Activated CD8-positive, alpha-beta memory T cell treated with anti-CD3 and anti-CD28 coated beads, Interleukin-2, amount 50 U/mL, for 24 hours (primary cell): ENCODE measurements around the gene MATCAP1.

Experiments used
- DNase-seq: peaks from one replicate; pipeline ENCODE4 v3.0.0-alpha.2; 2020; ENCODE audit errors: extremely low read depth

MATCAP1 gene

DNA sequence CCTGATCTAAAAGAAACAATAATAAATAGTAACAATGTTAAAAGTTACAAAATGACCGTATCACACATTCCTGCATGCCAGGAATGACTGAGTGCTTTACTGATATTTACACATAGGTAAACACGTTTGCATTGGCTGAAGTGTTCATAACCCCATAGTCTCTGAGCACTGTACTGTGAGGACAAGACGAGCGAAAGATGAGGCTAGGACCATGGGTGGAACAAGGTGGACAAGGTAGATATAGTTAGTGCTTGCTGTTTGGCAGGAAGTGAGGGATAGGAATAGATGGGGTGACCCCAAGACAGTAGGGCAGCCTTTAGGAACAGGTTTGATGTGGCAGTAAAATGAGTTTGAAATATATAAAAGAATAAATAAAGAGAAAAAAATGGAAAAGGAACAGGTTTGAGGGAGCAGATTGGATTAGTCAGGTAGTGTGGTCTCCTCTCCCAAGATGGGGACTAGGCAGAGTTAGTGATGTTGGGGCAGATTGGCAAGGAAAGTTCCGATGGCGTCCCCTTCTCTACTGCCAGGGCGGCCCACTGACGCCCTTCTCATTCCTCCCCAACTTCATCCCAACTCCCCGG, 7.7 kb upstream of the MATCAP1 start:
- DNase-seq, result no peak

DNA sequence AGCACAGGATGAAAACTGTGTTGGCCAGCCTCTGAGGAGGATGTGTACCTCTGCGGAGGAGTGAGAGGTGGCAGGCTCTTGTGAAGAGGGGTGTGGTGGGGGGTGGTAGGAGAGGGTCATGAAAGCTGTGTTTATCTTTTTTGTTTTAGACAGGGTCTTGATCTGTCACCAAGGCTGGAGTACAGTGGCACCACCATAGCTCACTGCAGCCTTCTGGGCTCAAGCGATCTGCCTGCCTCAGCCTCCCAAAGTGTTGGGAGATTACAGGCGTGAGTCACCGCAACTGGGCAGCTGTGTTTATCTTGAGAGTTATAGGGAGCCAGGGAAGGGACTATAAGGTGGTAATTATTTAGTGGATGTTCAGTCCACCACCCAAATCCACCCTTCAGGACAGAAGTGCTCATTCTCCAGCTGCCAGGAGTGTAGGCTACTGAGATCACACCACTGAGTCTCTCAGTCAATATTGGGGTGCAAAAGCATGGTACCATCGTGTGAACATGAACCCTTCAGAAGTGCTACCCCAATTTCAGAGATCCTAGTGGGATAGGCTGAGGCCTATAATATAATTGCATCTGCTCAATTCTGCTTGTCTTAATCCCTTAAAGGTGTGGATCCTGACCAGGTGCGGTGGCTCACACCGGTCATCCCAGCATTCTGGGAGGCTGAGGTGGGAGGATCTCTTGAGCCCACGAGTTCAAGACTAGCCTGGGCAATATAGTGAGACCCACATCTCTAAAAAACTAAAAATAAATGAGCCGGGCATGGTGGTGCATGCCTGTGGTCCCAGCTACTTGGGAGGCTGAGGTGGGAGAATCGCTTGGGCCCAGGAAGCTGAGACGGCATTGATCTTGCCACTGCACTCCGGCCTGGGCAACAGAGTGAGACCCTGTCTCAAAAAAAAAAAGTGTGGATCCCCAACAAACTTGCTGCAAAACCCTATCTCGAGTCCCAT, 7.0 kb upstream of the MATCAP1 start:
- no peak for DNase-seq

DNA sequence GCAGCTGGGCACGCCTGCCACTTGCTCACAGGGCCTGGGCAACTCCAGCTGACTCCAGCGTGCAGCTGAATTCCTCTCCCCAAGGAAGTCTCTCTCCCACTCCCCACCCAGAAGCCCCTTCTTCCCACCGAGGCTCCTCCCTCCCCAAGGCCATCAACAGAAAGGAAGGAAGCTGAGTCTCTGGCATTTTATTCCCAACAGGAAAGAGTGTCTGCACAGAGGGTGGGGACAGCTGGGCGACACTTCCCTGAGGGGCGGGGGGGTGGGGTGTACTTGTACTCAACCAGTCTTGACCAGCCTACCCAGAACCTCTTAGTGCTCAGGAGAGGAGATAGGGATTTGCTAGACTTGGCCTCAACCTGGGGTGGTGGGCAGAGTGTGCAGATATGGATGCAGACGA, 6.3 kb upstream of the MATCAP1 start, which contains the start of gene EXOC3L1:
Gene EXOC3L1, minus strand, starts transcription at position 96 of the 400 bp plus-strand sequence. CDS start 460 bp downstream, outside the sequence.
- no peak for DNase-seq

DNA sequence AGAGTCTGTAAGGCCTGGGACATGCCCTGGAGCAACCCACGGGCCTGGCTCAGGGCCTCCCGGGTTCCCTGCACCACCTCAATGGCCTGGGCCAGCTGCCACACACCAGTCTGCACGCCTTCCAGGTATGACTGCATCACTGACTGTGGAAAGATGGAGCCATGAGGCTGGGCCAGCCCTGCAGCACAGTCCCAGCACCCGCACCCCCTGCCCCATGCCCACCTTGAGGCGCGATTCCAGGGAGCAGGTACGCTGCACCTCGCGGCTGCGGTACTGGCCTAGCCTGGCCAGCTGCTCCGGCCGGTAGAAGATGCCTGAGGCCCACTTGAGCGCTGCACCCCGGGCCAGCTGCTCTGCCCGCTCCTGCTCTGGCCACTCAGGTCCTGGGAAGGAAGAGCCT, 5.0 kb upstream of the MATCAP1 start:
- no peak for DNase-seq

DNA sequence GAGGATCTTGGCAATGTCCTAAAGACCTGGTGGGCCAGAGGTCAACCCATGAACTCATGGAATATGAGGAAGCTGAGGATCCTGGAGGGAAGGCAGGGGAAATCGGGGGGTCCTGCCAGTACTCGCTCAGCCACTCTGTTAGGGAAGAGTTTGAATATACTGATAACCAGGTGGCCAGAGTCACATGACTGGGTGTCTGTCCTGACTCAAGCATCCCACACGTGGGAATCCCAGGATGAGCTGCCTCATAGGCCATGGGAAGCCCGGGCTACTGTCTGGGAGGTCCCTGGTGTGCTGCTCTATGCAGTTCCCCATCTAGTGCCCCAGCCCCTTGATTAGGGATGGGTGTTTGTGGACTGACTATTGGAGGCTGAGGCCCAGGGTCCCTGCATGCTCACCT, 4.6 kb upstream of the MATCAP1 start:
- no peak for DNase-seq

DNA sequence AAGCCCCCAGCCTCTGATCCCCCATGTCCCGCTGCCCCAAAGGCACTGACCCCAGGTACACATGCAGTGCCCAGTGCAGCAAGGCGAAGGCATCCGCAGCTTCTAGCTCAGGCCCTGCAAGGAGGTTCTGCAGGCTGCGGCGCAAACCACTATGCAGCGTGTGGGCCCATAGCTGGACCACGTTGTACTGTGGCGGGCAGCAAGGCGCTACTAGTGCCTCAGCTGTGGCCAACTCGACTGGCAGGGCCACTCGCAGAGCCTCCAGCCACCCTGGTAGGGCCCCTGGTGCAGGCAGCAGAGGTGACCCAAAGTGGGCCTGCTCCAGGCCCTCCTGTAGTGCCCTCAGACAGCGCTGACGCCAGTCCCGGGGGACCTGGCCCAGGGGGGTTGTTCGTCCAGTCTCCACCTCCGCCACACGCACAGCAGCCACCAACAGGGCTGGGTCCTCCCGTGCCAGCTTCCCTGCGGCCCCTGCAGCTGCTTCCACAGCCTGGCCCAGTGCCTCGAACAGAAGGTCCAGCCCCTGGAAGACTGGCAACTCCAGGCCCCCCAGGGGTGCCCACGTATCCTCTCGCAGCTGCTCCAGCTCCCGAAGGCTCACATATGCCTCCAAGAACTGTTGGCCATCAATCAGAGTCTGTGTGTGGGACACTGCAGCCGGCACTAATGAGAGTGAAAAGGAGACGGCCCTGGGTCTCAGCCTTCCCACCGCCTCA, 3.6 kb upstream of the MATCAP1 start:
- DNase-seq, result no peak

DNA sequence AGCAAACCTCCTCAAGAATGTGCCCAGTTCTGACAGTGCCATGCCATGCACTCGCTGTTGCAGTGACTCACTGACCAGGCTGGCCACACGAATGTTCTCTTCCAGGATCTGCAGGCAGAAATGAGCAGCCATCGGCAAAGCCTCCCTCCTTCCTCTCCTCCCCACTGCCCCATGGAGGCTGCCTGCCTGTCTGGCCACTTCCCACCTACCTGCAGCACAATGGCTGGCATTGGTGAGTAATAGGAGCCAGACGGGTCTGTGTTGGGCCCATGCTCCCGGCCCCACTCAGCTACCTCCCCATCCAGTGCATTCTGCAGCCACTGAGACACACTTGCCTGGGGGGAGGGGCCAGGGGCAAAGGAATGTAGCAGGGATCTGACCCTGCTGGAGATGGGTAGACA, 2.8 kb upstream of the MATCAP1 start:
- DNase-seq, result no peak

DNA sequence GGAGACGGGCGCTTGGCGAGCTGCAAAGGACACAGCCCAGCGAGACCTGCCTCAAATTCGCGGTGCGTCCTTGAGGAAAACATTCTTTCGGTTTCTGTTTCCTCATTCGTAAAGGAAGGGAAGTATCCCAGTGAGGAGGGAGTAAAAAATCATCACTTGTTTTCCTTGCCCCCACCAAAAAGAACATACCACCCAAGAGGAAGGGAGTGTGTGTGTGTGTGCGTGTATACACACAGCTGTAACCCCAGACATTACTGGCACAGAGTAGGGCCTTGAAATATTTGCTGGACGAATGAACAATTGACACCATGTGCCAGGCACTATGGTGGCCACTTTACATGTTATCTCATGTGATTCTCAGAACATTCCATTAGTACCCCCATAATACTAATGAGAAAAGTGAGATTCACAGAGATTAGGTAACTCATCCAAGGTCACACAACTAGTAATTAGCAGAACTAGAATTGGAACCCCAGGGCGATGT, 1.9 kb upstream of the MATCAP1 start:
- no peak for DNase-seq

DNA sequence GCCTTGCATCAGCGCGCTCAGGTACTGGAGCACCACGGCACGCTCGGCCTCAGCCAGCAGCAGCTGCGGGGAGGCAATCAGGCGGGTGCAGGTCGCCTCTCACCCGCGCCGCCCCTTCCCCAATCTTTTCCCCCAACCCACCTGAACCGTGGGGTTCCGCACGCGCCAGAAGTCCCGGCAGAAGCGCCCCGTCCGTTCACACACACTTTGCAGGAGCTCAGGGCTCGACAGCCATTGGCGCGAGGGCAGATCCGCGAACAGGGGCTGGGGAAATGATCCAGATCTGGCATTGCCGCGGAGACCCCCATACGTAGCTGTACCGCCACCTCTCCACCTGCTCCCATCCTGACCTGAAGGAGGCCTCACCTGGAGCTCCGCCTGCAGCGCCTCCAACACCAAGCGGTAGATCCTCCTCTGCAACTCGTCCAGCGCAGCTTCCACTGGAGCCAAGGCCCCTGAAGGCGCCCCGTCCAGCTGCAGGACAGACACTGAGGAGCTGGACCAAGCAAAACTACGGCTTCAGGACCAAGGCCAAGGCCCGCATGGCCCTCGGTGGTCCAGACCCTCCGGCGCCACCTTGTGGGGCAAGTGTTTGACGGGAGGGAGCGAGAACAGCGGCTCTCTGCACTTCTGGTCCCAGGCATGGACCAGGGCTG, 1.4 kb upstream of the MATCAP1 start:
- peak; percentile 62 for DNase-seq

DNA sequence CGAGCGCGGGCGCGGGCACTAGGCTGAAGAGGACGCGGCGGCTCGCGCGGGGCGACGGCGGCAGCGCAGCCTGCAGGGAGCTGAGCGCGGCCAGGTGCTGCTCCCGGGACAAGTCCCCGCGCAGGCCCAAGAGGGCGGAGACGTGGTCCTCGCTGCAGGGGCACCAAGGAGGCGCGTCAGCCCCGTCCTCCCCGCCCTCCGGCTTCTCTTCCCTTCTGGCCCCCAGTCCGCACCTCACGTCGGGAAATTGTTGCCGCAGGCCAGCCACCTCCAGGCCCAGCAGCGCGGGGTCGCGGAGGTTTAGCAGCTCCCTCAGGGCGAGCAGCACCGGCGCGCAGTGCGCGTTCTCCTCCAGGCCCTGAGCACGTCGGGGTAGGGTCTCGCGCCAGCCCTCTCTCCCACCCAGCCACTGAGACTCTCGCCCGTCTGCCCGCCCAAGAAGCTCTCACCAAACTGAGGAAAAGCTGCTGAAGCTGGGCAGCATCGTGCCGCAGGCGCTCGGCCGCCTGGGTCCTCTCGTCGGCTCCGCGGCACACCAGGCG, 761 bp upstream of the MATCAP1 start:
- DNase-seq, result no peak

DNA sequence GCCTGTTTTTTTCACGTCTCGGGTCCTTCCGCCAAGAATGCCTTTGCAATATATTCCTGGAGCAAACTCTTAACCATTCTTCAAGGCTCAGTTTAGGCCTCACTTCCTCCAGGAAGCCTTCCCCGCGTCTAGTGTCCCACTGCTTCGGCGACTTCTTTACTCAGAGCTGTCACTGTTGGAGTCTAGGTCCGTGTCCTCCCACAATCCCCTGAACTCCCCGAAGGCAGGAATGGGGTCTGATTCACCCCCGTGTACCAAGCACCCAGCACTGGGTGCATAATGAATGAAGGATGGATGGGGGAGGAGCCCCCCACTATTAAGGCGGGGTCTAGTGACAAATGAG, 508 bp downstream of the MATCAP1 start:
- DNase-seq, result no peak

DNA sequence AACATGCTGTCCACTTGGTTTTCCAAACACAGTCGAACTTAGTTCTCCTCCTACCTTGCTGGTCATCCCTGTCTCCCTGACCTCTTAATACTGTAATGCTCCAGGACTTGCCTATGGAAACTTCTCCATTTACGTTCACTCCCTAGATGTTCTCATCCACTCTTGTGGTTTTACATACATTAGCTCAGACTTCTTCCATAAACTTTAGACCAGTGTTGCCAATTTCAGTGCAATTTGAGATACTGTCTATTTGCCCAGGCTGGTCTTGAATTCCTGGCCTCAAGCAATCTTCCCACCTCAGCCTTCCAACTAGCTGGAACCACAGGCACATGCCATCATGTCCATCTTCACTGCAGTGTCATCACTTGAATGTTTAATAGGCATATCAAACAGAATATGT, 1.5 kb downstream of the MATCAP1 start:
- no peak for DNase-seq

DNA sequence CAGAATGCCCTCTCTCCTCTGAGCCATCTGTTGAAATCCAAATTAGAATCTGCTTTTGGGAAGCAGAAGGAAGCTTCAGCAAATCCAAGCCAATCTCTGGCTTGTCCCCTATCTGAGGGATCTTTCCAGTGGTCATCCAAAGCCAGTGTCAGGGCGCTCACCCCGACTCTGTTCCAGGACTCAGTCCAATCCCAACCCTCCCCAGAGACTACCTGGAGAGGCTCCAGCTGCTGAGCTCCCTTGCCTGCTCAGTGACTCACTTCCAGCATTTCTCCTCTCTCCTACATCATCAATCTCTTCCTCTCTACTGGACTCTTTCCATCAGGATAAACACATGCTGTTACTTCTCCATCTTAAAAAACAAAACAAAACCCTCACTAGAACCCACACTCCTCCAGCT, 2.4 kb downstream of the MATCAP1 start:
- DNase-seq, result no peak

DNA sequence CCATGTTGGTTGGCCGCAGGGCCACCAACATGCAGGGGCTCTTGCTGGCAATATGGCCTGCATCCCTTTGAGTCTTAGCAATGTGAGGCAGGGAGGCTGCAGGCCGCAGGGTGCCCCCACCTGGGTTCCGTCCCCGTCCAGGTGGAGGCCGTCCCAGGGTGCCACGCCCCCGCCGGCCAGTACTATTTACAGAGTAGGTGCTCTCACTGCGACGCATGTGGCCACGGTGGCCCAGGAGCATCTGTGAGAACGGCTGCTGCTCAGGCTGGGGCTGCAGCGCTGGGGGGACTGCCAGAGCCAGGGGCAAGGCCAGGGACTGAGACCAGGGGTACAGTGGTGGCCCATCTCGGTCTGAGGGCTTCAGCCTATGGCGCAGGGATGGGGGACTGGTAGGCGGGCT, 3.6 kb downstream of the MATCAP1 start:
- DNase-seq, result no peak

DNA sequence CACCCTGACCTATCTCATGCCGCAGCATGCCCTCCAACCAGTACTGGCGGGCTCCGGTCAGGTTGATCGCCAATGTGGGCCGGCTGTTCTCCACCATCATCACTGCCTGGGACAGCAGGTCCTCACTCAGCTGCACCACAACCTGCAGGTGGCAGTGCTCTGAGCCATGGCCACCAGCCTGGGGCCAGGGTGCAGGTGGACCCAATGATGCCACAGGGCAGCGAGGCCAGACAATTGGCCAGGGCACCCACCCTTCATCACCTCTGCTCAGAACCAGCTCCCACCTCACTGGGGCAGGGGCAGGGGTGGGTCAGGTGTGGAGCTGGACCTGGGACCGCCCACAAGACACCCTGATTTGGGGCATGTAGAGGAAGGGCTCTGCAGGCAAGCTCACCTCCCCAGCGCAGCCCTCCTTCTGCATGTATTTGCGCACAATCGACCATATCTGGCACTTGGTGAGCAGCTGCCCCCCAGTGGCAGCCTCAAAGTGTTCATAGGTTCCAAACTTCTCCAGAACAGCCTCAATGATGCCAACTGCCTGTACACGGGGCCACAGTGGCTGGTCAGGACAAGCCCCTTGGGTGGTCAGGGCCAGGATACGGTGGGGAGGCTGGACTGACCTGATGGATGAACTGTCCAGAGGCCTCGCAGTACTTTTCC, 4.2 kb downstream of the MATCAP1 start:
- no peak for DNase-seq

DNA sequence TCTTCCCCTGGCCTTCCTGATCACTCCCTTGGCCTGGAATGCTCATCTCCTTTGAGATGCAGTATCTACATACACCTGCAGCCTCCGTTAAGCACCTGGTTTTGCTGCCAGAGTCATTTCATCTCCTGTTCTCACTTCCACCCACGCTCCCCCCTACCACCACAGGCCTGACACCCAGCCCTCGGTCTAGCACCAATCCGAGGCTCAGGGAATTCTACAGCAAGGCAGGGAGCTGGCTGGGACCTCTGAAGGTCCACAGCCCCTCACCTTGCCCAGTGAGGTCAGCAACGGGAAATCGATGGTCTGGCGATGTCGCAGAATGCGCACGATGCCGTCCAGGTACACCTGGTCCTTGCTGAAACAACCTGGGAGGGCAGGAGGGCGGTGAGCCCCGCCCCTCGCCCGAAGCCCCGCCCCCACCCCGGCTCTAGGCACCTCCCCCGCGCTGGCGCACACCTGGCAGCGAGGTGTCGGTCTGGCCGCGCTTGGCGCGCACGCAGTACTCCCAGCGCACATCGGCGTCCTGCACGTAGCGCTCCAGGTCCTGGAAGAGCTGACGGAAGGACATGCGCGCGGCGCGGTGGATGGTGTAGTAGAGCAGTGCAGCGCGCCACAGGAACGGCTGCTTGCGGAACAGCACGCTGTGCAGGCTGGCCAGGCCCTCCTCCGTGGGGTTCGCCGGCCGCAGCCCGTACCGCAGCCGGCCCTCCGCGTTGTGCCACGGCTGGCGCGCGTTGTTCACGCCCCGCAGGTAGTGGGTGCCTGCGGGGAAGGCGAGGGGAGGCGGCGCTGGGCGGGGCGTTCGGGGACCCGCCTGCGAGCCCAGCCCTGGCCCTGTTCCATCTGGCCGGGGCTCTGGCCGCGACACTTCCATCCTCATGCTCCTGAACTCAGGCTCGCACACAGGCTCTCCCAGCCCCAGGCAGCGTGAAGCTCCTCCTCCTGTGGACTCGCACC, 5.7 kb downstream of the MATCAP1 start:
- no peak for DNase-seq

DNA sequence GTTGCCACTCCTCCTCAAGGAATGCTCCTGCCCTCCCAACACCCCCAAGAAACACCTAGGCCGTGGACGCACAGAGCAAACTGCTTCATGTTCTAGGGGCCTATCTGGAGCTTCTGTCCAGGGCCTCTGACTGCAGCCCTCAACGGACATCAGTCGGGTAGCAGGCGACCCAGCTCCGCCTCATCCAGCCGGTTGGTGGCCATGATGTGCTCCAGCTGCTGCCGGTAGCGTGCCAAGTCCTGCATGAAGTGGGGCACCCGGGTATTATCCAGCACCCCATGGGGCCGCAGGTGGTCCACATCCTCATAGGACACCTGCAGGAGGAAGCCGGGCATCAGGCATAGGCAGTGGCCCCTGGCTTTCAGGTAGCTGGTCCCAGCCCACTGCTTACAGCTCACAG, 7.1 kb downstream of the MATCAP1 start:
- DNase-seq, result no peak

DNA sequence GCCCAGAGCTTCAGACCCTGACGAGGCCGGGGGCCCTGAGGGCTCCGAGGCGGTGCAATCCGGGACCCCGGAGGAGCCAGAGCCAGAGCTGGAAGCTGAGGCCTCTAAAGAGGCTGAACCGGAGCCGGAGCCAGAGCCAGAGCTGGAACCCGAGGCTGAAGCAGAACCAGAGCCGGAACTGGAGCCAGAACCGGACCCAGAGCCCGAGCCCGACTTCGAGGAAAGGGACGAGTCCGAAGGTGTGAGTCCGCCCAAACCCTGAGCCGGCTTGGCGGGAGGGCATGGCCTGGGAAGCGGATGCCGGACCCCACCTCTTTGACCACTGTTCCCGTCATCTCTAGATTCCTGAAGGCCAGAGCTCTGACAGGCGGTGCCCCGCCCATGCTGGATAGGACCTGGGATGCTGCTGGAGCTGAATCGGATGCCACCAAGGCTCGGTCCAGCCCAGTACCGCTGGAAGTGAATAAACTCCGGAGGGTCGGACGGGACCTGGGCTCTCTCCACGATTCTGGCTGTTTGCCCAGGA, 9.0 kb downstream of the MATCAP1 start:
- no peak for DNase-seq

DNA sequence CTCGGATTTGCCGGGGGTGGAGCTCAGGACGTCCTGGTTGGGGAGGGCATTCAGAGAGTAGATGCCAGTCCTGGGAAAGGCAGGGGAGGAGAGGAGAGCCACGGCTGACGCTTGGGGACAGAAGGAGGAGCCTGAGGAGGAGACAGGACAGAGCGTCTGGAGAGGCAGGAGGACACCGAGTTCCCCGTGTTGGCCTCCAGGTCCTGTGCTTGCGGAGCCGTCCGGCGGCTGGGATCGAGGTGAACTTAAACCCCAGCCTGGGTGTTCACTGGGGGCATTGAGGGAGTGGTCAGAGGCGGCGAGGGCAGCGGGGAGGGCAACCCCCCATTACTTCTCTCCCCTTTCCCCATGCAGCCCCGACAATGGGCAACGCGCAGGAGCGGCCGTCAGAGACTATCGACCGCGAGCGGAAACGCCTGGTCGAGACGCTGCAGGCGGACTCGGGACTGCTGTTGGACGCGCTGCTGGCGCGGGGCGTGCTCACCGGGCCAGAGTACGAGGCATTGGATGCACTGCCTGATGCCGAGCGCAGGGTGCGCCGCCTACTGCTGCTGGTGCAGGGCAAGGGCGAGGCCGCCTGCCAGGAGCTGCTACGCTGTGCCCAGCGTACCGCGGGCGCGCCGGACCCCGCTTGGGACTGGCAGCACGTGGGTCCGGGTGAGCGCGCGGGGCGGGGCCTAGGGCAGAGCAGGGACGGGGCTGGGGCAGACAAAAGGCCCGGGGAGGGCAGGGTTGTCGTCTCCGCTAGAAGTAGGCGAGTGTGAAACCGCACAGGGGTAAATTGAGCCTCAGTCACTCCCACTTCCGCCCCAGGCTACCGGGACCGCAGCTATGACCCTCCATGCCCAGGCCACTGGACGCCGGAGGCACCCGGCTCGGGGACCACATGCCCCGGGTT, 9.7 kb downstream of the MATCAP1 start:
- DNase-seq, result no peak
